Ramos (cell line): ENCODE data around the gene PECR.

Source experiments
- in situ Hi-C: fragments of 300-500 bp; cut with MboI; formaldehyde crosslinking; loops from one replicate; pipeline ENCODE4 v1.14.3; 2022; ENCODE audit warnings: low sequenced_read_pairs; ENCODE audit not compliant: unreplicated experiment

Gene PECR

DNA sequence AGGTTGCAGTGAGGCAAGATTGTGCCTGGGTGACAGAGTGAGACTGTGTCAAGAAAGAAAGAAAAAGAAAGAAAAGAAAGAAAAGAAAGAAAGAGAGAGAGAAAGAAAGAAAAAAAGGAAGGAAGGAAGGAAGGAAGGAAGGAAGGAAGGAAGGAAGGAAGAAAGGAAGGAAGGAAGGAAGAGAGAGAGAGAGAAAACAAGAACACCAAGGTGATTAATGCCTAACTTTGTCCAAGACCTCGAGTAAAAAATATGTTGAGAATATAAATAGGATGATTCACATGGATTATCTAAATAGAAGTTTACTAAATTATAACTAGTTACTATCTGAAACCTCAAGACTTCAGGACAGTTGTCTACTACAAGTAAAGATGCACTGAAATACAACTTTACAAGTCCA, 7.2 kb downstream of the PECR start:
- in situ Hi-C loops, result no loop called here

GRCh38 chr2:216073773-216074172, 7.8 kb downstream of the PECR start:
- in situ Hi-C loops, result no loop called here

GRCh38 chr2:216072473-216072872, 9.1 kb downstream of the PECR start:
- in situ Hi-C loops, result no loop called here

GRCh38 chr2:216071111-216071851, 10.3 kb downstream of the PECR start:
- in situ Hi-C loops, result no loop called here

DNA sequence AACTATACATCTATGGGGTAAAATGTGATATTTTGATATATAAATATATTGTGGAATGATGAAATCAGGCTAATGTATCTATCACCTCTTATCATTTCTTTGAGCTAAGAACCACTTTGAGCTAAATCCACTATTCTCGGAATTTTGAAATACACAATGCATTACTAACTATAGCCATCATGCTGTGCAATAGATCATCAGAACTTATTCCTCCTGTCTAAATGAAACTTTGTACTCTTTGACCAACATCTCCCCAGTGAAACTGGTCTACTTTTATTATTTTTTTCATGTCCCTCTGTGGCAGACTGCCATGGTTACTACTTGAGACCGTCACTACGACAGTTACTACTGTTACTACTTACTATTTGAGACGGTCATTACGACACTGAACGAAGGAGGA, 11.4 kb downstream of the PECR start:
- in situ Hi-C loops, result no loop called here

DNA sequence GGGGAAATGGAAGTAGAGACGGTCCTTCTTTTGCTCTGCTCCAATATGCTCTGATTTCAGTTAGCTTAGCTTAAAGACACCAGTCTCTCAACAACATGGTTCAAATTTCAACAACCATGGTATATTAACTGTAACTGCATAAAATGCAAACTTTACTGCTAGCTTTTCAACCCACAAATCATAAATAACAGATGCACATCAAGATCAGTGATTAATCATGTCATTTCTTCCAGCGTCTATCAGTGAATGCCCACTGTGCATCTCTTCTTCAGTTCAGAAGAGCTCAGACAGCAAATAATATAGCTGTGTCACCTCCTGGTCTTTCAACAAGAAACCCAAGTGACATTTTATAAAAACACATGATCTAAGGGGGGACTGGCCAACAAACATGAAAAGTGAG, 12.6 kb downstream of the PECR start:
- in situ Hi-C loops, result no loop called here

- in situ Hi-C loops, result no loop called here
Observed at GRCh38 chr2:216066230-216066629, 15.4 kb downstream of the PECR start.

- in situ Hi-C loops, result no loop called here
Observed at GRCh38 chr2:216064665-216065064, 16.9 kb downstream of the PECR start.

DNA sequence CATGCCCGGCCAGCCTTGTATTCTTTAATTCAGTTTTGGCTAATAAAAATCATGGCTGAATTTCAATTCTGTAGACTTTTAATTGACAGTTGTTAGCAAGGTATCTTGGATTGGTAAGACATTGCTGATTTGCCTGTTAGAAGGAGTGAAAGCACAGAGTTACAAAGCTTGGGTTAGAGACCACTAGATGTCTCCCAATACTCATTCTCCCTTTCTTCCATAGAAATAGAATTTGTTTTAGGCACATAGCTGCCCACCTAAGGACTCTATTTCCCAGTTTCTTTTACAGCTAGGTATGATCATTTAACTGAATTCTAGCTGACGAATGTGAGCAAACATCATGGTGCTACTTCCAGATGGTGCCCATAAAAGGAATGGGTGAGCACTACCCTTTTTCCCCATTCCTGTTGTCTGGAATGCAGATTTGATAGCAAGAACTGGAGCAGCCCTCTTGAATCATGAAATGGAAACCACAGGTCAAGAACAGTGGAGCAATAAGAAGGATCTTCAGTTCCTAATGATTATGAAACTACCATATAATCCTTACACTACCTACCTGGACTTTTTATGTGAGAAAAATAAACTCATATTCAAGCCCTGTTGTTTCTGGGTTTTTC, 17.5 kb downstream of the PECR start:
- in situ Hi-C loops, result no loop called here

- in situ Hi-C loops, result no loop called here
Observed at GRCh38 chr2:216059233-216059834, 22.3 kb downstream of the PECR start.

- in situ Hi-C loops, result no loop called here
Observed at GRCh38 chr2:216057688-216058193, 23.9 kb downstream of the PECR start.

GRCh38 chr2:216056739-216057138, 24.9 kb downstream of the PECR start:
- in situ Hi-C loops, result no loop called here

- in situ Hi-C loops, result no loop called here
Observed at GRCh38 chr2:216055680-216056079, 25.9 kb downstream of the PECR start.

- in situ Hi-C loops, result no loop called here
Observed at GRCh38 chr2:216052420-216052819, 29.2 kb downstream of the PECR start.

- in situ Hi-C loops, result no loop called here
Observed at GRCh38 chr2:216051350-216051749, 30.3 kb downstream of the PECR start.

DNA sequence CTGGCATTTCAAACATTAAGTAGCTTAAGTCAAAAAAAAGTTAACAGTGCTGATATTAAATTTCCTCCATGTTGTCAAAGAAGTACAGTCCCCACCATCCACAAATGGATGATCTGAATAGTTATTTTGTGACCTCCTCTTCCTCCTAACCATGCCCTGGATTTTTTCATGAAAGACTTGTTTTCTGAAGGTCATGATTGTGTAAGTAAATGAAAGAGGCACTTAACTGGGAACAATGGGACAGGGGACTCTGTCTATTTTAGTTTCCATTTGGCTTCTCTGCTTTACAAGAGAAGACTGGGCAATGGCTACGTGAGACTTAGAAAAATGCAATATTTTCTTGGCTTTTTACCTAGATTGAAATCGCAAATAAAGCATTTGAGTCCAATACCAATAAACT, 32.2 kb downstream of the PECR start:
- in situ Hi-C loops, result no loop called here

GRCh38 chr2:216047397-216047796, 34.2 kb downstream of the PECR start:
- in situ Hi-C loops, result no loop called here

DNA sequence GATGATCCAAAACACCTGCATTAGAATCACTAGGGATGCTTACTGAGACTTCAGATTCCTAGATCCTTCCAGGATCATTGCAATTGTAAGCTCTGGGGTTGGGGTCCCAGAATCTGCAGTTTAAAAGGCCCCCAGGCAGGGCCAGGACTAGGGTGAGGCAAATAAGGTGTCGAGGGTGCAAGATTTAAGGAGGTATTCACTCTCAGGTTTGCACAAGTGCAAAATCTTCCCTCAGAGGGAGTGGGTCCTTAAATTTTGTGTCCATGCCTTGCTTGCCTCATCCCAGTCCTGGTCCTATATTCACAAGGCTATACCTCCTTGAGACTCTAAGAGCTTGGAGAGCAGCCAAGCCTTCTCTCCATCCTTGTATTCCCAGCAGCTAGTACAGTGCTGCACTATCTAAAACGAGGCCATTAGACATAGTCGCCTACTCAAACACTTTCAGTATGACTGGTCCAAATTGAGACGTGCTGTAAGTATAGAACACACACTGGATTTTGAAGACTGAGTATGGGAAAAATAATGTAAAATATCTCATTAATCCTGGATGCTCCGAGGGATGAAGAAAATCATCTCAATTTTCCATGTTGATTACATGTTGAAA, 36.6 kb downstream of the PECR start:
- in situ Hi-C loops, result no loop called here

- in situ Hi-C loops, result no loop called here
Observed at GRCh38 chr2:216043949-216044348, 37.7 kb downstream of the PECR start.

DNA sequence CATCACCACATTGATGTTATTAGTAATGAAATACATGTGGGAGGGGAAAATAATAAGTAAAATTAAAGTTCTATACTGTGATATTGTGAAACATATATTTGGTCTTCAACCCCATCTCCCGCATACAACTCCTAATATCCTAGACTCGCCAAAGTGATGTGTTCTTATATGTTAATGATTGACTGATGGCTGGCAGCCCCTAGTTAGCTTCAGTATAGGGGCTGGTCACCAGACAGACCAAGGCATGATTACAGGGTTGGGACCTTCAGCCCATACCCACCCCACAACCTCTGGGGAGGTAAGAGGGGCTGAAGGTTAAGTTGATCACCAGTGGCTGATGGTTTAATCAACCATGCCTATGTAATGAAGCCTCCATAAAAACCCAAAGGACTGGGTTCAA, 40.2 kb downstream of the PECR start:
- in situ Hi-C loops, result no loop called here

- in situ Hi-C loops, result loop anchor here (10.0 kb wide), 1 partner anchor 625 kb away; no protein-coding TSS in a partner anchor
Observed at GRCh38 chr2:216039918-216040317, 41.7 kb downstream of the PECR start.
